Measurements from ENCODE around the gene ADPRS.

ADPRS gene

GRCh38 chr1:36088577-36089392 lies at the start of gene ADPRS:
TSS of gene ADPRS (plus strand) at chr1:36088892. CDS start at chr1:36088905, 13 bp downstream.
- Histone ChIP-seq H3K27me3 (ENCODE audit: control insufficient read depth in 5 of 5, insufficient read depth in 4 of 5, low read length in 5 of 5) (peaks cover 0 to 13% (median 4%) of the 10 kb centered on the region in 5 donors), H3K27ac (ENCODE audit: low read depth, low read length) (peak within 1 kb of the TSS; percentile 92), H3K4me3 (ENCODE audit: low read depth in 1 of 5, low read length in 5 of 5) (peak within 1 kb of the TSS; percentile 92 to 96 (median 94)), H3K4me1 (ENCODE audit: control insufficient read depth in 5 of 5, insufficient read depth in 5 of 5, low read length in 5 of 5) (peaks cover 4 to 48% (median 35%) of the 10 kb centered on the region in 5 donors), H3K9me3 (ENCODE audit: control insufficient read depth in 5 of 5, low read length in 5 of 5) (no peaks in the 10 kb centered on the region), H3K36me3 (ENCODE audit: control insufficient read depth in 5 of 5, insufficient read depth in 5 of 5, low read length in 5 of 5) (peaks cover 0 to 30% (median 29%) of the 10 kb centered on the region in 5 donors), H3K9ac (ENCODE audit: low read length in 5 of 5) (peak within 1 kb of the TSS; percentile 48 to 92 (median 86))

GRCh38 chr1:36040238-36040637 lies 48.5 kb upstream of the ADPRS start:
- H3K36me3 ChIP-seq (ENCODE audit: control insufficient read depth in 5 of 5, insufficient read depth in 5 of 5, low read length in 5 of 5): peaks cover 38 to 64% (median 41%) of the 10 kb centered on the region in 5 donors

GRCh38 chr1:36051821-36052220 lies 36.9 kb upstream of the ADPRS start:
- Histone ChIP-seq H3K9ac (ENCODE audit: low read length in 5 of 5) (no peak overlapping the region), H3K4me3 (ENCODE audit: low read depth in 1 of 5, low read length in 5 of 5) (no peak overlapping the region), H3K9me3 (ENCODE audit: control insufficient read depth in 5 of 5, low read length in 5 of 5) (peaks cover 0 to 3% (median 0%) of the 10 kb centered on the region in 5 donors), H3K27ac (ENCODE audit: low read depth, low read length) (no peak overlapping the region), H3K36me3 (ENCODE audit: control insufficient read depth in 5 of 5, insufficient read depth in 5 of 5, low read length in 5 of 5) (peaks cover 21 to 44% (median 30%) of the 10 kb centered on the region in 5 donors), H3K27me3 (ENCODE audit: control insufficient read depth in 5 of 5, insufficient read depth in 4 of 5, low read length in 5 of 5) (no peaks in the 10 kb centered on the region), H3K4me1 (ENCODE audit: control insufficient read depth in 5 of 5, insufficient read depth in 5 of 5, low read length in 5 of 5) (no peaks in the 10 kb centered on the region)

More at GRCh38 chr1:36040238-36040637, 48.5 kb upstream of the ADPRS start:
- H3K4me3 ChIP-seq (ENCODE audit: low read depth in 1 of 5, low read length in 5 of 5): no peak overlapping the region
- no peaks in the 10 kb centered on the region for H3K27me3 ChIP-seq (ENCODE audit: control insufficient read depth in 5 of 5, insufficient read depth in 4 of 5, low read length in 5 of 5)
- H3K9ac ChIP-seq (ENCODE audit: low read length in 5 of 5): no peak overlapping the region
- no peak overlapping the region for H3K27ac ChIP-seq (ENCODE audit: low read depth, low read length)
- no peaks in the 10 kb centered on the region for H3K9me3 ChIP-seq (ENCODE audit: control insufficient read depth in 5 of 5, low read length in 5 of 5)
- peaks cover 0 to under 1% (median 0%) of the 10 kb centered on the region in 5 donors for H3K4me1 ChIP-seq (ENCODE audit: control insufficient read depth in 5 of 5, insufficient read depth in 5 of 5, low read length in 5 of 5)

GRCh38 chr1:36053978-36054377 lies 34.7 kb upstream of the ADPRS start:
- H3K36me3 ChIP-seq (ENCODE audit: control insufficient read depth in 5 of 5, insufficient read depth in 5 of 5, low read length in 5 of 5): peaks cover 12 to 27% (median 20%) of the 10 kb centered on the region in 5 donors
- H3K4me3 ChIP-seq (ENCODE audit: low read depth in 1 of 5, low read length in 5 of 5): no peak overlapping the region
- no peaks in the 10 kb centered on the region for H3K9me3 ChIP-seq (ENCODE audit: control insufficient read depth in 5 of 5, low read length in 5 of 5)
- no peaks in the 10 kb centered on the region for H3K4me1 ChIP-seq (ENCODE audit: control insufficient read depth in 5 of 5, insufficient read depth in 5 of 5, low read length in 5 of 5)
- H3K27me3 ChIP-seq (ENCODE audit: control insufficient read depth in 5 of 5, insufficient read depth in 4 of 5, low read length in 5 of 5): no peaks in the 10 kb centered on the region
- H3K9ac ChIP-seq (ENCODE audit: low read length in 5 of 5): no peak overlapping the region
- no peak overlapping the region for H3K27ac ChIP-seq (ENCODE audit: low read depth, low read length)

- H3K9me3 ChIP-seq (ENCODE audit: control insufficient read depth in 5 of 5, low read length in 5 of 5): no peaks in the 10 kb centered on the region
- H3K36me3 ChIP-seq (ENCODE audit: control insufficient read depth in 5 of 5, insufficient read depth in 5 of 5, low read length in 5 of 5): peaks cover 11 to 28% (median 18%) of the 10 kb centered on the region in 5 donors
- H3K4me3 ChIP-seq (ENCODE audit: low read depth in 1 of 5, low read length in 5 of 5): no peak overlapping the region
- H3K27me3 ChIP-seq (ENCODE audit: control insufficient read depth in 5 of 5, insufficient read depth in 4 of 5, low read length in 5 of 5): no peaks in the 10 kb centered on the region
- H3K9ac ChIP-seq (ENCODE audit: low read length in 5 of 5): no peak overlapping the region
- H3K27ac ChIP-seq (ENCODE audit: low read depth, low read length): no peak overlapping the region
- no peaks in the 10 kb centered on the region for H3K4me1 ChIP-seq (ENCODE audit: control insufficient read depth in 5 of 5, insufficient read depth in 5 of 5, low read length in 5 of 5)
Observed at GRCh38 chr1:36055706-36056105, 33.0 kb upstream of the ADPRS start.

GRCh38 chr1:36062315-36062714 lies 26.4 kb upstream of the ADPRS start:
- H3K36me3 ChIP-seq (ENCODE audit: control insufficient read depth in 5 of 5, insufficient read depth in 5 of 5, low read length in 5 of 5): peaks cover 0 to 10% (median 2%) of the 10 kb centered on the region in 5 donors
- H3K9me3 ChIP-seq (ENCODE audit: control insufficient read depth in 5 of 5, low read length in 5 of 5): no peaks in the 10 kb centered on the region
- H3K4me3 ChIP-seq (ENCODE audit: low read depth in 1 of 5, low read length in 5 of 5): no peak overlapping the region
- H3K4me1 ChIP-seq (ENCODE audit: control insufficient read depth in 5 of 5, insufficient read depth in 5 of 5, low read length in 5 of 5): no peaks in the 10 kb centered on the region
- no peak overlapping the region for H3K9ac ChIP-seq (ENCODE audit: low read length in 5 of 5)
- H3K27me3 ChIP-seq (ENCODE audit: control insufficient read depth in 5 of 5, insufficient read depth in 4 of 5, low read length in 5 of 5): no peaks in the 10 kb centered on the region
- H3K27ac ChIP-seq (ENCODE audit: low read depth, low read length): no peak overlapping the region

- H3K4me1 ChIP-seq (ENCODE audit: control insufficient read depth in 5 of 5, insufficient read depth in 5 of 5, low read length in 5 of 5): no peaks in the 10 kb centered on the region
Observed at GRCh38 chr1:36067871-36068270, 20.8 kb upstream of the ADPRS start.

GRCh38 chr1:36068866-36069265 lies 19.8 kb upstream of the ADPRS start:
- Histone ChIP-seq H3K27me3 (ENCODE audit: control insufficient read depth in 5 of 5, insufficient read depth in 4 of 5, low read length in 5 of 5) (no peaks in the 10 kb centered on the region), H3K4me1 (ENCODE audit: control insufficient read depth in 5 of 5, insufficient read depth in 5 of 5, low read length in 5 of 5) (no peaks in the 10 kb centered on the region), H3K27ac (ENCODE audit: low read depth, low read length) (no peak overlapping the region), H3K9me3 (ENCODE audit: control insufficient read depth in 5 of 5, low read length in 5 of 5) (no peaks in the 10 kb centered on the region), H3K4me3 (ENCODE audit: low read depth in 1 of 5, low read length in 5 of 5) (no peak overlapping the region), H3K9ac (ENCODE audit: low read length in 5 of 5) (no peak overlapping the region), H3K36me3 (ENCODE audit: control insufficient read depth in 5 of 5, insufficient read depth in 5 of 5, low read length in 5 of 5) (peaks cover 0 to 7% (median 0%) of the 10 kb centered on the region in 5 donors)

More at GRCh38 chr1:36067871-36068270, 20.8 kb upstream of the ADPRS start:
- no peak overlapping the region for H3K4me3 ChIP-seq (ENCODE audit: low read depth in 1 of 5, low read length in 5 of 5)
- no peak overlapping the region for H3K9ac ChIP-seq (ENCODE audit: low read length in 5 of 5)
- peaks cover 0 to 10% (median 0%) of the 10 kb centered on the region in 5 donors for H3K36me3 ChIP-seq (ENCODE audit: control insufficient read depth in 5 of 5, insufficient read depth in 5 of 5, low read length in 5 of 5)
- no peak overlapping the region for H3K27ac ChIP-seq (ENCODE audit: low read depth, low read length)
- H3K9me3 ChIP-seq (ENCODE audit: control insufficient read depth in 5 of 5, low read length in 5 of 5): no peaks in the 10 kb centered on the region
- no peaks in the 10 kb centered on the region for H3K27me3 ChIP-seq (ENCODE audit: control insufficient read depth in 5 of 5, insufficient read depth in 4 of 5, low read length in 5 of 5)

GRCh38 chr1:36070349-36070748 lies 18.3 kb upstream of the ADPRS start:
- H3K4me3 ChIP-seq (ENCODE audit: low read depth in 1 of 5, low read length in 5 of 5): no peak overlapping the region
- H3K4me1 ChIP-seq (ENCODE audit: control insufficient read depth in 5 of 5, insufficient read depth in 5 of 5, low read length in 5 of 5): no peaks in the 10 kb centered on the region
- no peaks in the 10 kb centered on the region for H3K27me3 ChIP-seq (ENCODE audit: control insufficient read depth in 5 of 5, insufficient read depth in 4 of 5, low read length in 5 of 5)
- peaks cover 0 to 6% (median 0%) of the 10 kb centered on the region in 5 donors for H3K36me3 ChIP-seq (ENCODE audit: control insufficient read depth in 5 of 5, insufficient read depth in 5 of 5, low read length in 5 of 5)
- no peak overlapping the region for H3K27ac ChIP-seq (ENCODE audit: low read depth, low read length)
- H3K9ac ChIP-seq (ENCODE audit: low read length in 5 of 5): no peak overlapping the region
- H3K9me3 ChIP-seq (ENCODE audit: control insufficient read depth in 5 of 5, low read length in 5 of 5): no peaks in the 10 kb centered on the region

GRCh38 chr1:36076979-36077573 lies 11.6 kb upstream of the ADPRS start:
- Histone ChIP-seq H3K9ac (ENCODE audit: low read length in 5 of 5) (no peak overlapping the region), H3K27me3 (ENCODE audit: control insufficient read depth in 5 of 5, insufficient read depth in 4 of 5, low read length in 5 of 5) (no peaks in the 10 kb centered on the region), H3K4me3 (ENCODE audit: low read depth in 1 of 5, low read length in 5 of 5) (no peak overlapping the region), H3K36me3 (ENCODE audit: control insufficient read depth in 5 of 5, insufficient read depth in 5 of 5, low read length in 5 of 5) (no peaks in the 10 kb centered on the region), H3K27ac (ENCODE audit: low read depth, low read length) (no peak overlapping the region), H3K9me3 (ENCODE audit: control insufficient read depth in 5 of 5, low read length in 5 of 5) (no peaks in the 10 kb centered on the region), H3K4me1 (ENCODE audit: control insufficient read depth in 5 of 5, insufficient read depth in 5 of 5, low read length in 5 of 5) (peaks cover 0 to 4% (median 0%) of the 10 kb centered on the region in 5 donors)
